NCI-H146 treated with DMSO at 0.1 percent for 48 hours (cell line): ENCODE measurements around the gene RPH3AL.
"Not testable (repeated sequence)": the region's sequence is repeated elsewhere in the genome, so short reads cannot be mapped to it uniquely, and the experiment has no call there.

Source experiments
- DNase-seq: peaks from one replicate; lab custom pipeline; 2025; ENCODE audit not compliant: unreplicated experiment; lab: John Stamatoyannopoulos, UW

Gene RPH3AL

GRCh38 chr17:183021-183420 is 169.6 kb downstream of the RPH3AL start:
- DNase-seq: no peak

- DNase-seq: no peak
These were observed 170.4 kb downstream of the RPH3AL start for GRCh38 chr17:182050-182751.

DNA sequence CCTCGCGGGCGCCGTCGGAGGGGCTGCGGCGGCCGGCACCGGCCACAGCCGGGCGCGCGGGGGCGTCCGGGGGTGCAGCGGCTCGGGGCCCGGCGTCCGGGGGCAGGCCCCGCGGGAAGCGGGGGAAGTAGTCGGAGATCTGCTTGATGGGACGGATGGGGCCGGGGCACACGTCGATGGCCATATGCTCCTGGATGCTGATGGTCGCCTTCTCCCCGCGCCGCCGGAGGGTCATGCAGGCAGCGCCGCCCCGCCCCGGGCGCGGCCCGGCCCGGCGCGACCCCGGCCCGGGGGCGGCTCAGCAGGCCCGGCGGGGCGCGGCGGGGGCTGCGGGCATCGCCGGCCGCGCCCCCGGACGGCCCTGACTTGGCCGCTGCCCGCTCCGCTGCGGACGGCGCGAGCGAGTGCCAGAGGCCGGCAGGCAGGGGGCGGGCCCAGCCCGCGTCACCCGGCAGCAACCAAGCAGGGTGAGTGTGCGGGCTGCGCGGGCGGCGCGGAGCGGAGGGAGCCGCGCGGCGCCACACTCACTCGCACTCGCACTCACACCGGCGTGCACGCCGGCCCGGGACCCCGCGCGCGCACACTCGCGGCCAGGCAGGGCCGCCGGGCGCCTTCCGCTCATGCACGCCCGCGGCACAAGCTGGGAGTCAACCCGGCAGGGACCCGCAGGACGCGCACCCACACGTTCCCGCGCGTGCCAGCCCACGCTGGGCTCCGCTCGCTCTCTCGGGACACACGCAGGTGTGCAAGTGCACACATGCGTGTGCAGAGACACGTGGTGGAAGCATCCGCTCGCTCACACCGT is 171.2 kb downstream of the RPH3AL start, which contains the start of gene DOC2B:
Gene DOC2B, minus strand, starts transcription at position 406 of the 805 bp plus-strand sequence. Its CDS starts 171 bp downstream, at position 235.
- DNase-seq: no peak

DNA sequence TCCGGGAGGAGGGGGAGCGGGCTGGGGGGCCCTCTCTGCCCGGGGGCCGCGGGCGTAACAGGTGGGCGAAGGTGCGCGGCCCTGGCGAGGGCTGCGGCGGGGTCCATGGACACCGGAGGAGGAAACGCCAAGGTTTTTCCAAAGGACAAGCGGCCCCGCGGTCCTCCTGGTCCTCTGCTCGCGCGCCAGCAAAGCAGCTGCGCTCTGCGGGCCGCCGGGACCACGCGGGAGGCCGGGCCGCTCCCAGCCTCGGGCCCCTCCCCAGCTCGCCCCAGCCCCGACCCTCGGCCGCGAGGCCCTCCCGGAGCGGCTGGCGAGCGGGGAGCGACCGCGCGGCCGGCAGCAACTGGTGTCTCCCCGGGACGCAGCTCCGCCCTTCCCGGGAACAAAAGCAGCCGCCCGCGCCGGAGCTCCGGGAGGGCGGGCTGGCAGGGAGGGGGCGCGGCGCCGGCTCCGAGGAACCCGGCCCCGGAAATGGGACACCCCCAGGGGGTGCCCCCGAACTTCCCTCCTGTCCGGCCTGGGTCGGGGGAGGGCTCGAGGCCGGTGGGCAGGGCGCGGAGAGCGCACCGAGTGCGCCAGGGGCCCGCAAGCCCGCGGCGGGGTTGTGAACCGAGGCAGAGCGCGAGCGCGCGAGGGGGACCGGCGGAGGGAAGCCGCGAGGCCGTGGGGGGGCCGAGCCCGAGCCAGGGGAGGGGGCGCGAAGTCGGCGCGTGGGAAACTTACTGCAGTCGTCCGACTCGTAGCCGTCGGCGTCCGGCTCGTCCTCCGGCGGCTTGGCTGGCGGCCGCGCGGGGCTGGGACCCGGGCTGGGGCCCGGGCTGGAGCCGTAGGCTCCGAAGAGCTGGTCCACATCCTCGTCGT is 172.0 kb downstream of the RPH3AL start:
- no peak for DNase-seq

- no peak for DNase-seq
These were observed 172.7 kb downstream of the RPH3AL start for GRCh38 chr17:179781-180380.

GRCh38 chr17:179066-179432 is 173.6 kb downstream of the RPH3AL start:
- no peak for DNase-seq

DNA sequence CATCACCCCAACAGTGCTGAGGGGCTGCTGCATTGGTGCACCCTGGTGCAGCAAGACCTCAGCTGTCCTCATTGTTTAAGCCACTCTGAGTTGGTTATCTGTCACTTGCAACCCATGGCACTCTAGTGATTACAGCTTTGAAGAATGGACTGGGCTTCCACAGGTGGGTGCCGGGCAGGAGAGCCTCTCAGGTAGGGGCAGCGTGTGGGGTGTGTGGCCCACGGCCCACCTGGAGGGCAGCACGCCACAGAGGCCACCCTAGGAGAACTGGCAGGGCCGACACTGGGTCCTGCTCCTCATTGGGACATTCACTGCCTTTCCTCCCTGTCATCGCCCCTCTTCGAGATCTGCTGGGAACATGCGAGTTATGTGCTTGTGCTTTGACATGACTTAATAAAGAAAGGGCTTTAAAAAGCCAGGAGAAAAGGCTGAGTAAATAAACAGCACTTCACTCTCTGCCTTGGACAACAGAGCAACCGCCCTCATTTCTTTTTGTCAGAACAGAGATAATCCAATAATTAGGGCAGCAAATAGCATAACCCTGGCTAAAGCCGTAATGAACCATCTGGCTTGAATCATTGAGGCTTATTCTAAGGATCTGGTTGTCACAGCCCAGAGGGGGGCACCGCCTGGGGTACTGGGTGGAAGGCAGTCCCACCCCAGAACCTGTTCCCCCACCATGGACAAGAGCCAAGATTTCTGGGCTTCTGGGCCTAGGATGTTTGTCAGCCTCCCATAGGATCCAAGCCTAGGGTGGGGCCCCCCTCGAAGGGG is 174.1 kb downstream of the RPH3AL start:
- DNase-seq: no peak

- no peak for DNase-seq
These were observed 174.8 kb downstream of the RPH3AL start for GRCh38 chr17:177762-178161.

DNA sequence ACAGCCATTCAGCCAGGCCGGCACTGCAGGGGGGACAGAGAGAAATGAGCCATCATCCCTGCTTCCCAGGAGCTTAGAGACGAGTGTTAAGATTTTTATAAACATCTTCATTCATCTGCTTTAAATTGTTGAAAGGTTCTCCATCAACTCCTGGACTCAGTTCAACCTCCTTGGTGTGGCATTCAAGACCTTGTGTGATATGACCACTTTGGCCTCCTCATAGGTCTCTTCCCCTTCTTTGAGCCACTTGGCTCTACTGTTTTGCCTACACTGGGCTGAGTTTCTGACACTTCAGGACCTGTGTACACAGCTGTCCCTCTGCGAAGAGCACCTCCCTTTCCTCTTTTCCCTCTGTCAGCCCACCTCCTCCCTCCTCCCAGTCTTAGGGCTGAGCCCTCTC is 175.5 kb downstream of the RPH3AL start:
- DNase-seq: no peak

DNA sequence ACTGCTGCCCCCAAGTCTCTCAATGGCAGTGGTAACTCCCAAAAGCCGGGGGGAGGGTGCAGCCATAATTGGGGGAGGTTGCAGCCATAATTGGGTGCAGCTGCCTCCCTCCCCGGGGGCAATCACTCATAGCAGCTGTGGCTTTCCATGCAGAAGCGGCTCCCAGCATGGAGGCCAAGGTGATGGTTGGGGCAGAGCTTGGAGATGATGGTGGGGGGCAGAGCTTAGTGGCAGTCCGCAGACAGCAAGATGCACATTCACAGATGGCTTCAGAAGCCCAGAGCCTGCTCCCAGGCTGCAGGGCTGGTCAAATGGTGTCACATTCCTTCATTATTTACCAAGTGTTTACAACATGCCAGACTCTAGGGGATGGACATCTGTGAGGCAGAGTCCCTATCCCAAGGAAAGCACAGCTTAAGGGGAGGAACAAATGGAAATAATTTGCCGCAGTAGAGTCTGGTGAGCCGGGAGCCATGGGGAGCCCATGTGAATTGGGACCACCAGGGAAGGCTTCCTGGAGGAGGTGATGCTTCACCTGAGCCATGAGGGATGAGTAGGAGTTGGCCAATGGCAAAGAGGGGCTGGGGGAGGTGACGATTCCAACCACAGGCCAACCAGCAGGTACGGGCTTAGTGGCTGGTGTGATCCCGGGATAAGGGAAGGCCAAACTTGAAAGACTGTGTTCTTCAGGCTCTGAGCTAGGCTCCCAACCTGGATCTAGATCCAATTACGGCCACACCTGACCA is 179.3 kb downstream of the RPH3AL start:
- DNase-seq: no peak

- DNase-seq: no peak
These were observed 180.2 kb downstream of the RPH3AL start for GRCh38 chr17:172401-172800.

DNA sequence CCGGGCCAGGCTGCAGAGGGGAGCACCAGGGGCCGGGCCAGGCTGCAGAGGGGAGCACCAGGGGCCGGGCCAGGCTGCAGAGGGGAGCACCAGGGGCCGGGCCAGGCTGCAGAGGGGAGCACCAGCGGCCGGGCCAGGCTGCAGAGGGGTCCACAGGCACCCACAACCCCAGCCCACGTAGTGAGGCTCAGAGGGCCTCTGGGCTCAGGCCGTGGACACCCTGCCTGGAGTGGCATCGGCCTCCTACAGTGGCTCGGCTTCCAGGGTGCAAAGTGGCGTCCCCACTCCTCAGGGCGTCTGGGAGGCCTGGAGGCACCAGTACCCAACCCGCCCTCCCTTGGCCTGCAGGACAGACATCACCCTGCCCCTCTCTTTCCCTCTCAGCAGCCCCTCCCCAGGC is 180.7 kb downstream of the RPH3AL start:
- DNase-seq: no peak

- DNase-seq: no peak
These were observed 182.4 kb downstream of the RPH3AL start for GRCh38 chr17:170130-170670.

DNA sequence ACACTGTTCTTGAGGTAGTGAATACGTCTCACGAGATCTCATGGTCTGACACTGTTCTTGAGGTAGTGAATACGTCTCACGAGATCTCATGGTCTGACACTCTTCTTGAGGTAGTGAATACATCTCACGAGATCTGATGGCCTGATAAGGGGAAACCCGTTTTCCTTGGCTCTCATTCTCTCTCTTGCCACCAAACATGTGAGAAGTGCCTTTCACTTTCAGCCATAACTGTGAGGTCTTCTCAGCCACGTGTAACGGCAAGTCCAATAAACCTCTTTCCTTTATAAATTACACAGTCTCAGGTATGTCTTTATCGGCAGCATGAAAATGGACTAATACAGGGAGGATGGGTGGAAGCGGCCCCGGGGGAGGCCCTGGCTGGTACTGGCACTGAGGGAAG is 184.0 kb downstream of the RPH3AL start:
- DNase-seq: not testable (repeated sequence)

DNA sequence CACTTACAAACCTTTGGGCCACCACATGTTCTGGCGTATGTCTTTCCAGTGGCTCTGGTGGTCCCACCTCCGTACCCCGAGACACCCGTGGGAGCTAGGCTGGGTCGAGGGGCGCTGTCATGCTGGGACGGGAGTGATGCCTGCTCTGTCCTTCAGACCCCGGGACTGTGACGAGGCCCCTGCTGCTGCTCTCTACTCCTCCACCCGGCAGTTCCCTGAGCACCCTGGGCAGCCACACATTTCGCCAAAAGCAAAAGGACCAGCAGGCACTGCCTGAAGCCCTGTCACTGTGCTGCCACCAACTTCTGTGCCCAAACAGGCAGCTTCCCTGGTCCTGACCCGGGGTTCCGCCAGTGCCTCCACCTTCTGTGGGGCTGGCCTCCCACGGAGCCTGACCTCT is 186.7 kb downstream of the RPH3AL start:
- no peak for DNase-seq

- no peak for DNase-seq
These were observed 188.0 kb downstream of the RPH3AL start for GRCh38 chr17:164303-165235.

DNA sequence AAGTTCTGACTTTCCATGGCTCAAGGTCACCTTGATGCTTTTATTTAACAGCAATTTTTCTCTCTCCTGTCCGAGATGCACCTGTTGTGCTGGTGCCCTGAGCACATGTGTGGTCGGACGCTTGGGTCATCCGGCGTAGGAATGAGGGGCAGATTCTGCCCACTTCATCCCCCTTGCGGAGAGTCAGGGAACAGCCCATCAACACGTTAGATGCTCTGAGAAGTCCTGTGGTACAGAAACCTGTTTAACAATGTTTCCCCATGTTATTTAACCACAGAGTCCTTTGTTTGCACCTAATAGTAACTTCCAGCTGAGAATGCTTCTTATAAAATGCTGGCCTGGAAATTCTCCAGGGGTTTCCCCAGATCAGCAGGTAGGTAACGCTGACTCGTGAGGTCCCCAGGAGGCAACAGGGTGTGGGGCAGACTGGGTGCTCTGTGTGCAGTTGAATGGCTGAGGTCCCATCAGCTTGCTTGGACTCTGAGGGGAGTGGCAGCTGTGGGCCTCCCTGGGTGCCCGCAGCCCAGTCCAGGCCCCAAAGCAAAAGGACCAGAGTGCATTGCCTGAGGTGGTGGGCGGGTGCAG is 189.0 kb downstream of the RPH3AL start:
- DNase-seq: no peak

DNA sequence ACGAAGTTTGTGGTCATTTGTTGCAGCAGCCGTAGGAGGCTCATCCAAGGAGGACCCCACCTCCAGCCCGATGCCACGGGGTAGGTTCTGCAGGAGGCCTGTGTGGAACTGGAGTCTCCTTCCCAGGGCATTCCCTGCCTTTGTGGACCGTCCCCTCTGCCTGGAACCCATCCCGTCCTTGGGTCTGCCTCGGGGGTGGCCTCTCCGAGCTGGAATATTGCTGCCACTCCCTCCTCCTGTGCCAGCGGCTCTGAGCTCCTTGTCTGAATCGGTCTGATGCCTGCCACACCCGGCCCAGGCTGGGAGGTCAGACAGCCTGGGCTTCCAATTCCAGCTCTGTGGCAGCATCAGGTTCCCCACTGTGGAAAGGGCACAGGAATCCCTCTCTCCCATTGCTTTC is 189.9 kb downstream of the RPH3AL start:
- DNase-seq: no peak
